ENCODE results near the gene RYR2. TPM values are rescaled to one million over a fixed set of nuclear protein-coding genes. Genes with fewer than 3 reads are reported as not detected.

The RYR2 gene
- total RNA-seq, 1 donor from 2014 or later = 5.4 TPM

GRCh38 chr1:237608433-237608832, 566.4 kb downstream of the RYR2 start:
- TF ChIP-seq CTCF (IDR thresholded peaks at IDR 0.05; ENCODE audit: unreplicated experiment) = no peak
- H3K9me3 Mint-ChIP-seq (ENCODE audit: unreplicated experiment) = no peaks in the 10 kb centered on the region
- H3K27ac Mint-ChIP-seq (ENCODE audit: unreplicated experiment) = no peak overlapping the region
- no peak for DNase-seq (ENCODE audit: low spot score)
- H3K4me1 Mint-ChIP-seq (ENCODE audit: unreplicated experiment) = no peaks in the 10 kb centered on the region
- peaks cover 3% of the 10 kb centered on the region for H3K36me3 Mint-ChIP-seq (ENCODE audit: low read depth, unreplicated experiment)
- no peaks in the 10 kb centered on the region for H3K27me3 Mint-ChIP-seq (ENCODE audit: unreplicated experiment)
- no peak overlapping the region for H3K4me3 Mint-ChIP-seq (ENCODE audit: unreplicated experiment)

- Mint-ChIP-seq H3K27me3 (ENCODE audit: unreplicated experiment) (no peaks in the 10 kb centered on the region), H3K27ac (ENCODE audit: unreplicated experiment) (no peak overlapping the region), H3K9me3 (ENCODE audit: unreplicated experiment) (no peaks in the 10 kb centered on the region), H3K36me3 (ENCODE audit: low read depth, unreplicated experiment) (no peaks in the 10 kb centered on the region), H3K4me1 (ENCODE audit: unreplicated experiment) (no peaks in the 10 kb centered on the region), H3K4me3 (ENCODE audit: unreplicated experiment) (no peak overlapping the region)
- no peak for DNase-seq (ENCODE audit: low spot score)
- TF ChIP-seq CTCF (IDR thresholded peaks at IDR 0.05; ENCODE audit: unreplicated experiment) = no peak
Measured at GRCh38 chr1:237610157-237610556, 568.2 kb downstream of the RYR2 start.

- Mint-ChIP-seq H3K9me3 (ENCODE audit: unreplicated experiment) (no peaks in the 10 kb centered on the region), H3K36me3 (ENCODE audit: low read depth, unreplicated experiment) (peaks cover 25% of the 10 kb centered on the region), H3K4me1 (ENCODE audit: unreplicated experiment) (no peaks in the 10 kb centered on the region), H3K4me3 (ENCODE audit: unreplicated experiment) (no peak overlapping the region), H3K27me3 (ENCODE audit: unreplicated experiment) (no peaks in the 10 kb centered on the region), H3K27ac (ENCODE audit: unreplicated experiment) (no peak overlapping the region)
- DNase-seq (ENCODE audit: low spot score) = no peak
- TF ChIP-seq CTCF (IDR thresholded peaks at IDR 0.05; ENCODE audit: unreplicated experiment) = no peak
Measured at GRCh38 chr1:237613984-237614383, 572.0 kb downstream of the RYR2 start.

- no peaks in the 10 kb centered on the region for H3K27me3 Mint-ChIP-seq (ENCODE audit: unreplicated experiment)
- TF ChIP-seq CTCF (IDR thresholded peaks at IDR 0.05; ENCODE audit: unreplicated experiment) = no peak
- no peak overlapping the region for H3K4me3 Mint-ChIP-seq (ENCODE audit: unreplicated experiment)
- no peak for DNase-seq (ENCODE audit: low spot score)
- peaks cover 33% of the 10 kb centered on the region for H3K36me3 Mint-ChIP-seq (ENCODE audit: low read depth, unreplicated experiment)
- no peaks in the 10 kb centered on the region for H3K4me1 Mint-ChIP-seq (ENCODE audit: unreplicated experiment)
- no peaks in the 10 kb centered on the region for H3K9me3 Mint-ChIP-seq (ENCODE audit: unreplicated experiment)
- H3K27ac Mint-ChIP-seq (ENCODE audit: unreplicated experiment) = no peak overlapping the region
Measured at GRCh38 chr1:237619553-237619952, 577.6 kb downstream of the RYR2 start.

GRCh38 chr1:237634922-237635321, 592.9 kb downstream of the RYR2 start:
- no peak for TF ChIP-seq CTCF (IDR thresholded peaks at IDR 0.05; ENCODE audit: unreplicated experiment)
- Mint-ChIP-seq H3K4me1 (ENCODE audit: unreplicated experiment) (peaks cover 4% of the 10 kb centered on the region), H3K27ac (ENCODE audit: unreplicated experiment) (no peak overlapping the region), H3K27me3 (ENCODE audit: unreplicated experiment) (no peaks in the 10 kb centered on the region), H3K4me3 (ENCODE audit: unreplicated experiment) (no peak overlapping the region), H3K36me3 (ENCODE audit: low read depth, unreplicated experiment) (no peaks in the 10 kb centered on the region), H3K9me3 (ENCODE audit: unreplicated experiment) (no peaks in the 10 kb centered on the region)
- no peak for DNase-seq (ENCODE audit: low spot score)

Data from endothelial cell (in vitro differentiated cells).